Activated CD4-positive, alpha-beta T cell treated with anti-CD3 and anti-CD28 coated beads for 36 hours (primary cell): ENCODE results near the gene ADK. TPM values are rescaled to one million over a fixed set of nuclear protein-coding genes. Genes with fewer than 3 reads are reported as not detected.
"Not testable (repeated sequence)": the region's sequence is repeated elsewhere in the genome, so short reads cannot be mapped to it uniquely, and the experiment has no call there.

Experiments
- ATAC-seq: fragments of 200-7000 bp; cut with Tn5 transposase; one replicate; pipeline ENCODE4 v1.10.0; 2021; ENCODE audit warnings: mild to moderate bottlenecking, moderate library complexity
- CTCF ChIA-PET: fragments of 350-600 bp; sonication (Branson Sonifier 250); formaldehyde crosslinking; loops from one replicate; lab custom pipeline; 2021; ENCODE audit warnings: antibody characterized with exemption; lab: Charles Lee
- POLR2A ChIA-PET: fragments of 350-600 bp; sonication (Branson Sonifier 250); formaldehyde crosslinking; loops from one replicate; lab custom pipeline; 2021; ENCODE audit warnings: antibody characterized with exemption, inconsistent platforms; lab: Charles Lee
- DNase-seq: peaks from one replicate; pipeline ENCODE4 v3.0.0-alpha.2; 2020
- H3K27ac Mint-ChIP-seq: one replicate; pipeline ENCODE4 v1.8.0; 2021; ENCODE audit warnings: mixed read lengths
- H3K27me3 Mint-ChIP-seq: one replicate; pipeline ENCODE4 v1.8.0; 2021; ENCODE audit warnings: mixed read lengths
- H3K36me3 Mint-ChIP-seq: one replicate; pipeline ENCODE4 v1.8.0; 2021; ENCODE audit warnings: low read depth, mixed read lengths
- H3K4me1 Mint-ChIP-seq: one replicate; pipeline ENCODE4 v1.8.0; 2021; ENCODE audit warnings: mixed read lengths
- H3K4me3 Mint-ChIP-seq: one replicate; pipeline ENCODE4 v1.8.0; 2021; ENCODE audit warnings: mild to moderate bottlenecking, moderate library complexity, mixed read lengths
- H3K9me3 Mint-ChIP-seq: one replicate; pipeline ENCODE4 v1.8.0; 2021; ENCODE audit warnings: low read depth, mixed read lengths
- intact Hi-C, 2 experiments: fragments of 100-400 bp; cut with DNase I in 1 of 2; cut with micrococcal nuclease in 1 of 2; formaldehyde crosslinking; loops; one replicate each; pipeline versions ENCODE4 v1.14.2 to v1.15.1; 2022 to 2024; cut with DNase I, micrococcal nuclease
- total RNA-seq, 2 experiments: library from RNA; stranded (reverse); gene quantifications; one replicate each; pipeline ENCODE4 v1.2.3, GENCODE V29; 2021

The ADK gene
- total RNA-seq, 2 experiments from 2014 or later = 53.7 to 55.0 TPM

DNA sequence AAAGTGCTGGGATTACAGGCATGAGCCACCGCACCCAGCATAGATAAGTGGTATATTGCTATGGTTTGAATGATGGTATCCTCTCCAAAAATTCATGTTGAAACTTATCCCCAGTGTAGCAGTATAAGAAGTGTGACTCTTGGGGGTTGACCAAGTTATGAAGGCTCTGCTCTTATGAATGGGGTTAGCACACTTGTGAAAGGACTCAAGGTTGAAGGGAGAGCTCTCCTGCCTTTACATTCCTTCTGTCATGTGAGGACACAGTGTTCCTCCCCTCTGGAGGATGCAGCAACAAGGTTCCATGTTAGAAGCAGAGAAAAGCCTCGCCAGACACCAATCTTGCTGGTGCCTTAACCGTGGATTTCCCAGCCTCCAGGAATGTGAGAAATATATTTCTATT lies 58.0 kb downstream of the ADK start:
- Mint-ChIP-seq H3K4me1 (peaks cover 8% of the 10 kb centered on the region), H3K27ac (no peak overlapping the region), H3K36me3 (peaks cover 7% of the 10 kb centered on the region), H3K9me3 (no peaks in the 10 kb centered on the region), H3K27me3 (no peaks in the 10 kb centered on the region), H3K4me3 (no peak overlapping the region)
- ATAC-seq = no peak
- ChIA-PET POLR2A (interaction anchor here (0.6 kb wide), 1 partner anchor 713 kb away, joined by 3 read pairs; no protein-coding TSS in a partner anchor), CTCF (no interaction called here)
- intact Hi-C loops = no loop called here
- DNase-seq = no peak

DNA sequence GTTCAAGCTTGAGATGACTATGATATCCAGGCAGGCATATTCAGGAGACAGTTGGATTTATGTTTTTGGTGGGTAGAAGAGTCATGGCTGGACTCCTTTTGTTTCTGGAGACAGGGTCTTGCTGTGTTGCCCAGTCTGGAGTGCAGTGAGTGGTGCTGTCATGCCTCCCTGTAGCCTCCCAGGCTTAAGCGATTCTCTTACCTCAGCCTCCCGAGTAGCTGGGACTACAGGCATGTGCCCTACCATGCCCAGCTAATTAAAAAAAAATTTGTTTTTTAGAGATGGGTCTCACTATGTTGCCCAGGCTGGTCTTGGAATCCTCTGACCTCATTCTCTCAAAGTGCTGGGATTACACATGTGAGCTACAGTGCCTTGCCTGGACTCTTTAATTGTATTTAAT lies 62.0 kb downstream of the ADK start:
- ChIA-PET CTCF (interaction anchor here (0.7 to 1.7 kb wide), 15 partner anchors 10 to 897 kb away, joined by 3 to 8 read pairs (median 3); no protein-coding TSS in a partner anchor), POLR2A (no interaction called here)
- H3K27me3 Mint-ChIP-seq = no peaks in the 10 kb centered on the region
- H3K4me3 Mint-ChIP-seq = no peak overlapping the region
- no peak for ATAC-seq
- intact Hi-C loops = loop anchor here in 1 of 2 experiments (5.0 kb wide), 1 partner anchor 36 kb away; no protein-coding TSS in a partner anchor
- H3K27ac Mint-ChIP-seq = no peak overlapping the region
- DNase-seq = no peak
- H3K4me1 Mint-ChIP-seq = peaks cover 4% of the 10 kb centered on the region
- peaks cover 2% of the 10 kb centered on the region for H3K36me3 Mint-ChIP-seq
- no peaks in the 10 kb centered on the region for H3K9me3 Mint-ChIP-seq

DNA sequence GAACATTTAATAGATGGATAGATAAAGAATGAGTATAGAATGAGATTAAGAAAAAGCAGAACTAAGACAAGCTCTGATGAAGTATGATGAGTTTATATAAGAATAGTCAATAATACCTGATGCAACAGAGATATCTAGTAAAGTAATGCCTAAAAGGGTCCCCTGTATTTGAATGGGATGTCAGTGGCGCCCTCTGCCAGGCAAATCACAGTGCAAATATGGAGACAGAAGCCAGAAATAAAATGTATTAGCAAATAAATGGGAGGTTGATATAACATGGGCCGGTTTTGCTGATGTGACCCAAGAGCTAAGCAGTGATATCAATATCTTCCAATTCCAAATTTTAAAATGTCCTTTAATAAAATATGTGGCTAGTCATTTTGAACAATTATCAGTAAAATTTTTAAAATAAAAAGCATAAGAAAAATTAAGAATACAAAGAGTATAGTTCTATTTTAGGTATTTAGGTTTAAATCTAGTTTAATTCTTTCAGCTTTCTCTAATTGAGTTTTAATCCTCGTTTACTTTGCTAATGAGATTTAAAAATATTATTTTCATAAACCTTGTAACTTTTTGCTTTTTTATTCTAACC lies 62.6 kb downstream of the ADK start:
- H3K4me3 Mint-ChIP-seq = no peak overlapping the region
- no peaks in the 10 kb centered on the region for H3K9me3 Mint-ChIP-seq
- intact Hi-C loops = loop anchor here (1.0 to 5.0 kb wide), 2 partner anchors 36 to 63 kb away; partner anchors contain the start of gene AP3M1 (in 1 of the 2)
- H3K36me3 Mint-ChIP-seq = peaks cover 2% of the 10 kb centered on the region
- ATAC-seq (peak; percentile 58), DNase-seq (peak; percentile 66)
- ChIA-PET POLR2A (interaction anchor here (0.6 kb wide), 1 partner anchor 327 kb away, joined by 3 read pairs; no protein-coding TSS in a partner anchor), CTCF (interaction anchor here (0.7 to 2.0 kb wide), 19 partner anchors 10 to 896 kb away, joined by 3 to 8 read pairs (median 3); no protein-coding TSS in a partner anchor)
- H3K27me3 Mint-ChIP-seq = no peaks in the 10 kb centered on the region
- peaks cover 4% of the 10 kb centered on the region for H3K4me1 Mint-ChIP-seq
- H3K27ac Mint-ChIP-seq = no peak overlapping the region

DNA sequence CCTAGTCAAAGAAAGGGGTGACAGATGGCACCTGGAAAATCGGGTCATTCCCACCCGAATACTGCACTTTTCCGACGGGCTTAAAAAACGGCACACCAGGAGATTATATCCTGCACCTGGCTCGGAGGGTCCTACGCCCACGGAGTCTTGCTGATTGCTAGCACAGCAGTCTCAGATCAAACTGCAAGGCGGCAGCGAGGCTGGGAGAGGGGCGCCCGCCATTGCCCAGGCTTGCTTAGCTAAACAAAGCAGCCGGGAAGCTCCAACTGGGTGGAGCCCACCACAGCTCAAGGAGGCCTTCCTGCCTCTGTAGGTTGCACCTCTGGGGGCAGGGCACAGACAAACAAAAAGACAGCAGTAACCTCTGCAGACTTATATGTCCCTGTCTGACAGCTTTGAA lies 66.1 kb downstream of the ADK start:
- ATAC-seq, H3K27me3 Mint-ChIP-seq, H3K4me1 Mint-ChIP-seq, DNase-seq, H3K9me3 Mint-ChIP-seq, H3K36me3 Mint-ChIP-seq, H3K4me3 Mint-ChIP-seq, H3K27ac Mint-ChIP-seq, intact Hi-C loops: not testable (repeated sequence)
- CTCF ChIA-PET = interaction anchor here (0.6 kb wide), 1 partner anchor 787 kb away, joined by 3 read pairs; no protein-coding TSS in a partner anchor
- POLR2A ChIA-PET = interaction anchor here (0.7 kb wide), 1 partner anchor 725 kb away, joined by 3 read pairs; no protein-coding TSS in a partner anchor

DNA sequence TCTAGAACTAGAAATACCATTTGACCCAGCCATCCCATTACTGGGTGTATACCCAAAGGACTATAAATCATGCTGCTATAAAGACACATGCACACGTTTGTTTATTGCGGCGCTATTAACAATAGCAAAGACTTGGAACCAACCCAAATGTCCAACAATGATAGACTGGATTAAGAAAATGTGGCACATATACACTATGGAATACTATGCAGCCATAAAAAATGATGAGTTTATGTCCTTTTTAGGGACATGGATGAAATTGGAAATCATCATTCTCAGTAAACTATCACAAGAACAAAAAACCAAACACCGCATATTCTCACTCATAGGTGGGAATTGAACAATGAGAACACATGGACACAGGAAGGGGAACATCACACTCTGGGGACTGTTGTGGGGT lies 71.4 kb downstream of the ADK start:
- POLR2A ChIA-PET, H3K27ac Mint-ChIP-seq, H3K9me3 Mint-ChIP-seq, H3K4me3 Mint-ChIP-seq, DNase-seq, intact Hi-C loops, H3K27me3 Mint-ChIP-seq, ATAC-seq, H3K36me3 Mint-ChIP-seq: not testable (repeated sequence)
- CTCF ChIA-PET = interaction anchor here (1.4 kb wide), 1 partner anchor 8 kb away, joined by 5 read pairs; no protein-coding TSS in a partner anchor
- peaks cover 20% of the 10 kb centered on the region for H3K4me1 Mint-ChIP-seq

DNA sequence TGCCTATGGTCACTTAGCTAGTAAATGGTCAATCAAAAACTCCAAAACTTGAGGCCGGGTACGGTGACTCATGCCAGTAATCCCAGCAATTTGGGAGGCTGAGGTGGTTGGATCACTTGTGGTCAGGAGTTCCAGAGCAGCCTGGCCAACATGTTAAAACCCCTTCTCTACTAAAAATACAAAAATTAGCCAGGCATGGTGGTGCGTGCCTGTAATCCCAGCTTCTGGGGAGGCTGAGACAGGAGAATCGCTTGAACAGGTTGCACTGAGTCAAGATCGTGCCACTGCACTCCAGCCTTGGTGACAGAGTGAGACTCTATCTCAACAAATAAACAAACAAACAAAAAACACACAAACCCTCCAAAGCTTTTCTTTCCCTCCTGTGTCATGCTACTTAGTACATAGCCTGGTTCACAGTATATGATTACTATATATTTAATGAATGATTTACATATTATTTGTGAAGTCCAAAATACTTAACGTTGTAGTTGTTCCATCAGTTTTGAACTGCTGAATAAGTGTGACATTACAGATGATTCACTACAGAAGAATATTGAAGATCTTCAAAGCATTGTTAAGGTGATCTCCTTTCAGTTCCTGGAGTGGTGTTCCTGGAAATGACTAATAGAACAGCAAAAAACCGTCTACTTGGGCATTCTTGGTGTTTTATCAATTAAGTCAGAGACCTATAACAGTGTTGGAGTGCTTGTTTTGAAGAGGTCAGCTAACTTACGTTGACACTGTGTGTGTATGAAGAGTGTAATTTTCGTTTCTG lies 72.9 kb downstream of the ADK start:
- peaks cover 28% of the 10 kb centered on the region for H3K4me1 Mint-ChIP-seq
- H3K27ac Mint-ChIP-seq = peak overlapping the region; percentile 87
- ChIA-PET POLR2A (no interaction called here), CTCF (interaction anchor here (0.5 to 1.4 kb wide), 4 partner anchors 10 to 35 kb away, joined by 3 to 5 read pairs (median 3); no protein-coding TSS in a partner anchor)
- intact Hi-C loops = loop anchor here in 1 of 2 experiments (2.0 kb wide), 1 partner anchor 363 kb away; no protein-coding TSS in a partner anchor
- ATAC-seq = peak; percentile 86
- no peak overlapping the region for H3K4me3 Mint-ChIP-seq
- no peaks in the 10 kb centered on the region for H3K27me3 Mint-ChIP-seq
- no peaks in the 10 kb centered on the region for H3K9me3 Mint-ChIP-seq
- H3K36me3 Mint-ChIP-seq = peaks cover 4% of the 10 kb centered on the region
- DNase-seq = peak; percentile 40

DNA sequence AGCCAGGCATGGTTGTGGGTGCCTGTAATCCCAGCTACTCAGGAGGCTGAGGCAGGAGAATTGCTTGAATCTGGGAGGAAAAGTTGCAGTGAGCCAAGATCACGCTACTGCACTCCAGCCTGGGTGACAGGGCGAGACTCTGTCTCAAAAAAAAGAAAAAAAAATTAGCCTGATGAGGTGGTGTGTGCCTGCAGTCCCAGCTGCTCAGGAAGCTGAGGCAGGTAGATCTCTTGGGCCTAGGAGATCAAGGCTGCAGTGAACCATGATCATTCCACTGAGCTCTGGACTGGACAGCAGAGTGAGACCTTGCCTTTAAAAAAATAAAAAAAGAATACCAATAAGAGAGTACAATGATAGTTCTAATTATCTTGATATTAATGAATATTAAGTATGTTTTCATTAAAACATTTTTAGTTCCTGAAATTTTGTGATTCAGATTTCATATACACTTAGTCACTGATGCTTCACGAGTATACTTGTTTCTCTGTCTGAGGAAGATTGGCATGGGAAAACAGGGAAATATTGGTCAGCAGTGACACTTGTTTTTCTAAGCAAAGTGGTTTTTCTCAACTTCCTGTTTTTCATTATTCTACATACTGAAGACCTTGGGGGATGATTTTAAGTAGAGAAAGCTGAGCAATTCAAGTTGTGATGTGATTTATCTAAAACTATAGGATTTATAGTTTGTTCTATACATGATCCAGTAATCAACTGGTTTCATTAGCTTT lies 76.8 kb downstream of the ADK start:
- no peak for DNase-seq
- ATAC-seq = peak; percentile 42
- Mint-ChIP-seq H3K9me3 (no peaks in the 10 kb centered on the region), H3K36me3 (peaks cover 5% of the 10 kb centered on the region), H3K27me3 (no peaks in the 10 kb centered on the region), H3K4me1 (peaks cover 30% of the 10 kb centered on the region), H3K4me3 (no peak overlapping the region), H3K27ac (peak overlapping the region; percentile 81)
- intact Hi-C loops = no loop called here
- CTCF ChIA-PET = interaction anchor here (0.6 to 1.3 kb wide), 3 partner anchors 14 to 333 kb away, joined by 3 to 4 read pairs (median 3); no protein-coding TSS in a partner anchor
- POLR2A ChIA-PET = no interaction called here

DNA sequence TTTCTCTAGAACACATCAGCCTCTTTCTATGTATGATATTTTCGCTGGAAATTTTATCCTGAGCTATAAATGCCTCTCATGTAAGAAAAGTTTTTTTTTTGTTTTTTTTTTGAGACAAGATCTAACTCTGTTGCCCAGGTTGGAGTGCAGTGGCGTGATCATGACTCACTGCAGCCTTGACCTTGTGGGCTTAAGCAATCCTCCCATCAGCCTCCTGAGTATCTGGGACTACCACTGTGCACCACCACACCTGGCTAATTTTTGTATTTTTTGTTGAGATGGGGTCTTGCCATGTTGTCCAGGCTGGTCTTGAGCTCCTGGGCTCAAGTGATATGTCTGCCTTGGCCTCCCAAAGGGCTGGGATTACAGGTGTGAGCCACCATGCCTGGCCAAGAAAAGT lies 80.4 kb downstream of the ADK start:
- intact Hi-C loops = loop anchor here in 1 of 2 experiments (10.0 kb wide), 1 partner anchor 107 kb away; no protein-coding TSS in a partner anchor
- ChIA-PET POLR2A (interaction anchor here (0.6 kb wide), 1 partner anchor 596 kb away, joined by 3 read pairs; no protein-coding TSS in a partner anchor), CTCF (interaction anchor here (0.6 kb wide), 1 partner anchor 41 kb away, joined by 4 read pairs; no protein-coding TSS in a partner anchor)
- ATAC-seq (no peak), DNase-seq (no peak)
- Mint-ChIP-seq H3K4me1 (peaks cover 14% of the 10 kb centered on the region), H3K4me3 (no peak overlapping the region), H3K9me3 (no peaks in the 10 kb centered on the region), H3K27ac (no peak overlapping the region), H3K36me3 (peaks cover 5% of the 10 kb centered on the region), H3K27me3 (no peaks in the 10 kb centered on the region)

DNA sequence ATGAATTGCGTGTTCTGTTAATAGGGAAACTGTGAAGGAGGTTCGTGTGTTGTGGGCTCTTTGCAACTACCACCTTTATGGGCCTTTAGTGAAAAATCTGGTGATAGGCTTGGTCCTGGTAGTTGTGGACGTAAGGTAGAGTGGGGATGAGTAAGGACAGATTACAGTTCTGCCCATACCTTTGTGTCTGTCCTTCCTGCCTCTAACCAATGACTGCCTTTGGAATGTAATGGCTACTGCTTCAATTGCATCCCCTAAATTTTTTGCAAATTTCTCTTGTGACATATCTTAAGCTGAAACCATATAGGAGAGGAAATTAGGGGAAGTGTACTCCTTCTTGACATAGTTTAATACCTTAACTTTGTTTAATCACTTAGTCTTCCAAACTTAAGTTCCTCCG lies 82.3 kb downstream of the ADK start:
- Mint-ChIP-seq H3K4me3 (no peak overlapping the region), H3K27ac (no peak overlapping the region), H3K9me3 (no peaks in the 10 kb centered on the region), H3K4me1 (peaks cover 2% of the 10 kb centered on the region), H3K36me3 (peaks cover 1% of the 10 kb centered on the region), H3K27me3 (no peaks in the 10 kb centered on the region)
- DNase-seq = no peak
- ChIA-PET CTCF (interaction anchor here (0.8 to 1.4 kb wide), 2 partner anchors 9 to 11 kb away, joined by 3 read pairs; no protein-coding TSS in a partner anchor), POLR2A (no interaction called here)
- intact Hi-C loops = loop anchor here in 1 of 2 experiments (10.0 kb wide), 1 partner anchor 108 kb away; no protein-coding TSS in a partner anchor
- ATAC-seq = no peak

DNA sequence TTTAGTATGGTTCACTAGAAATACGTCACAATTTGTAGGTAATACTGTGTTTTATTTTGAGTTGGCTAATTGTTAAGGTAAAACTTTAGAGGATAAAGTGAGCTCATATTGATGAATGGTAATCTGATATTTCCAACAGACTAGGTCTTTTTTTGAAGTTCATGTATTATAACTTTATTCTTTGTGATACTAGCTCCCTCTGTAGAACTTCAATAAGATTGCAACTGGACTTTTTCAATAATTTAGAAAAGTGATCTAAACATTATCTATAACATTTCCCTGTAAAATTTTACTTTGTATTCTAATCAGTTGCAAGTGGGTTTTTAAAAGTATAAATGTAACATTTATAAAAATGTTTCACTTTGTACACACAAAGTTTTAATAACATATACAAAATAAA lies 83.5 kb downstream of the ADK start:
- DNase-seq (no peak), ATAC-seq (no peak)
- no peaks in the 10 kb centered on the region for H3K9me3 Mint-ChIP-seq
- no peaks in the 10 kb centered on the region for H3K36me3 Mint-ChIP-seq
- ChIA-PET POLR2A (no interaction called here), CTCF (interaction anchor here (0.6 to 1.5 kb wide), 8 partner anchors 9 to 355 kb away, joined by 3 to 4 read pairs (median 3); no protein-coding TSS in a partner anchor)
- no peak overlapping the region for H3K27ac Mint-ChIP-seq
- H3K4me1 Mint-ChIP-seq = no peaks in the 10 kb centered on the region
- intact Hi-C loops = loop anchor here (2.0 to 10.0 kb wide), 2 partner anchors 84 to 110 kb away; partner anchors contain the start of genes ADK (in 1 of the 2) and AP3M1 (in 1 of the 2)
- H3K4me3 Mint-ChIP-seq = no peak overlapping the region
- no peaks in the 10 kb centered on the region for H3K27me3 Mint-ChIP-seq
